ENCODE results near the gene NEAT1.

Gene NEAT1

GRCh38 chr11:65395961-65396530 lies 26.6 kb upstream of the NEAT1 start:
- DNase-seq (ENCODE audit: low read depth): no peak
- H3K4me3 ChIP-seq (ENCODE audit: control insufficient read depth, low read depth, low read length): no peak overlapping the region
- TF ChIP-seq CTCF (conservative IDR thresholded peaks at IDR 0.05; ENCODE audit: control insufficient read depth, insufficient read depth, low read depth, low read length): no peak

DNA sequence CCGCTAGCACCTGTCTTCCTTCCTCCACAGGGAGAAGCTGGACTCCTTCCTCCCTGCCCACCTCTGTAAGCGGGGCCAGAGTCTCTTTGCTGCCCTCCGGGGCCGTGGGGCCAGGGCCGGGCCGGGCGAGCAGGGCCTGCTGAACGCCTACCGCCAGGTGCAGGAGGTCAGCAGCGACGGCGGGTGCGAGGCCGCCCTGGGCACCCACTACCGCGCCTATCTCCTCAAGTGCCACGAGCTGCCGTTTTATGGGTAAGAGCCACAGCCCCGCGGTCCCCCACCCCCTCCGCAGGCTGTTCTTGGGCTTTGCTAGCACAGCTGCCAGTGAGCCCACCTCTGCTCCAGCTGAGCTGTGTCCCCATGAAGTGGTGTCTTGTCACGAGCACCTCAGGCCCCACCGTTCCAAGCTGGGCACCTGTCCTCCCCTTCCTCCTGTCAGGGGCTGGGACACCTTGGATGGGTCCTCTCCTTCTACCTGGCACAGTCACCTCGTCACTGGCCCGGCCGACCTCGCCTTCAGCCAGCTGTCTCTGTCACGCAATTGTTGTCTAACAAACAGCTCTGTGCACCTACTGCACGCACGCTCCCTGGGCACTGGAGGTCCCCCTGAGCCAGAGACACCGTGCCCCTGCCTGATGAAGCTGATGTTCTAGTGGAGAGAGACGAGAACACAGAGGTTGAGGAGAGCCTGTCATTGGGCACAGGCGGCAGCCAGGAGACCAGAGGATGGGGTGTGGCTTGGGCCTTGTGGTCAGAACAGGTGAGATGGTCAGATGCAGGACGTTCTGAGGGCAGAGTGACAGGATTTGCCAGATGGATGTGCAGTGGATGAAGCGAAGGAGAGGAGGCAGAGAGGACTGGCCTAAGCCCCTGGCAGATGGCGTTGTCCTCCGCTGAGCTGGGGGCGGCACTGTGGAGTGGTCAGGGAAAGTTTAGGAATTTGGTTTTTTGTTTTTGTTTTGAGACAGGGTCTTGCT lies 25.5 kb upstream of the NEAT1 start:
- no peak overlapping the region for H3K4me3 ChIP-seq (ENCODE audit: control insufficient read depth, low read depth, low read length)
- no peak for TF ChIP-seq CTCF (conservative IDR thresholded peaks at IDR 0.05; ENCODE audit: control insufficient read depth, insufficient read depth, low read depth, low read length)
- no peak for DNase-seq (ENCODE audit: low read depth)

- DNase-seq (ENCODE audit: low read depth): no peak
- TF ChIP-seq CTCF (conservative IDR thresholded peaks at IDR 0.05; ENCODE audit: control insufficient read depth, insufficient read depth, low read depth, low read length): no peak
- no peak overlapping the region for H3K4me3 ChIP-seq (ENCODE audit: control insufficient read depth, low read depth, low read length)
Measured at GRCh38 chr11:65398362-65398910, 24.2 kb upstream of the NEAT1 start.

GRCh38 chr11:65399249-65399648 lies 23.3 kb upstream of the NEAT1 start:
- no peak for DNase-seq (ENCODE audit: low read depth)
- no peak for TF ChIP-seq CTCF (conservative IDR thresholded peaks at IDR 0.05; ENCODE audit: control insufficient read depth, insufficient read depth, low read depth, low read length)
- H3K4me3 ChIP-seq (ENCODE audit: control insufficient read depth, low read depth, low read length): no peak overlapping the region

DNA sequence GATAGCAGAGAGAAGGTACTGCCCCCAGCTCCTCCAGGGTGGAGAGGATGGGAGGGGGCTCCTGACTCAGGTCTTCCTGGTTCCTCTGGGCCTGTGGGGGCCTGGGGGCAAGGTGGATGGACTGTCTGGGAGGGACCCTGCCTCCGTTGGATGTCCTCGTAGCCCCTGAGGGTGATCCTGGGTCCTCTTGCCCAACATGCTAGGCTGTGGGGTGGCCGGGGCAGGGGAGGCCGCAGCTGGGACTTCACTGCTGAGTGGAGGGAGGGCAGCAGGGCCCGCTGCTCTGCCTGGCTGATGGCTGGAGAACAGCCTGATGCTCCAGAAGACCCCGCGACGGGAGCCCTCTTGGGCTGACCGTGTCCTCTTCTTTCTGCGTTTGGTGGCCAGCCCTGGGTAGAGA lies 22.8 kb upstream of the NEAT1 start:
- no peak for DNase-seq (ENCODE audit: low read depth)
- TF ChIP-seq CTCF (conservative IDR thresholded peaks at IDR 0.05; ENCODE audit: control insufficient read depth, insufficient read depth, low read depth, low read length): no peak
- H3K4me3 ChIP-seq (ENCODE audit: control insufficient read depth, low read depth, low read length): no peak overlapping the region

- DNase-seq (ENCODE audit: low read depth): no peak
- TF ChIP-seq CTCF (conservative IDR thresholded peaks at IDR 0.05; ENCODE audit: control insufficient read depth, insufficient read depth, low read depth, low read length): no peak
- H3K4me3 ChIP-seq (ENCODE audit: control insufficient read depth, low read depth, low read length): no peak overlapping the region
Measured at GRCh38 chr11:65400307-65401072, 22.1 kb upstream of the NEAT1 start.

Data from fibroblast of mammary gland (primary cell).